ENCODE data around the gene HSD11B1. TPM values are rescaled to one million over a fixed set of nuclear protein-coding genes. Genes with fewer than 3 reads are reported as not detected.

Gene HSD11B1
- total RNA-seq, 1 experiment from 2014 or later: not detected

DNA sequence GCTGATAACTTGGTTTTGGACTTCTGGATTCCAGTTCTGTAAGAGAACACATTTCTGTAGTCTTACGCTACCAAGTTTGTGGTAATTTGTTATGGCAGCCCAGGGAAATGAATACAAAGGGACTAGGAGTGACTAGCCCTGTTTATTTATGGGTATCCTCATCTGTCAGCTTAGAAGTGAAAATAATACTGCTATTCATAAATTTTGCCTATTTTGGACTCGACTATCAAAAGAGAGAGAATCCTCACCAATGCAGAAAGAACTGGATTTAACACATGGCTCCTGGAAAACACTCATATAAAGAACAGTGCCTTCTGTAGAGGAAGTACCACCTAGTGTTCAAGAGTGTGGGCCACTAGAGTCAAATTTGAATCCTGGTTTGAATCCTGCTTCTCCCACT is 22.6 kb downstream of the HSD11B1 start:
- CTCF ChIA-PET: no interaction called here

DNA sequence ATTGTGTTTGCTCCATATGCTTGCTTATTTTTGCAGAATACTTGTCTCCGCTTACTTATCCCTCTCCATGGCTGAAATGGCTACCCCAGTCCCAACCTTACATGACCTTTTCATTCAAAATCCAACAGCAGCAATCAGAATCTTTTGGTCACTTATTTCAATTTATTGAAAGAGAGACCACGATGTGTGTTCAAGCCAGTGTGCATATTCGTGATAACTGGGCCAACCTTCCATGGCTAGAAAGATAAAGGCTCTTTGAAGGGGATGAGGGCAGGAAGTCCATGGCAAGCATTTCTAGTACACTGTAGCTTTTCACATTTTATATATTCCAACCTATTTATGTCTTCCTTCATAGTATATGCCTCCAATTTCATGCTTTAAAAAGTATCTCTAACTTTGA is 23.1 kb downstream of the HSD11B1 start:
- Mint-ChIP-seq H3K27ac (ENCODE audit: unreplicated experiment) (no peak overlapping the region), H3K27me3 (ENCODE audit: unreplicated experiment) (no peaks in the 10 kb centered on the region), H3K4me1 (ENCODE audit: low read depth, unreplicated experiment) (no peaks in the 10 kb centered on the region), H3K9me3 (ENCODE audit: low read depth, unreplicated experiment) (no peaks in the 10 kb centered on the region), H3K4me3 (ENCODE audit: low read depth, unreplicated experiment) (no peak overlapping the region), H3K36me3 (ENCODE audit: insufficient read depth, unreplicated experiment) (no peaks in the 10 kb centered on the region)
- CTCF ChIA-PET: no interaction called here
- intact Hi-C loops (cut with micrococcal nuclease; ENCODE audit: unreplicated experiment): no loop called here
- DNase-seq: no peak
- TF ChIP-seq, protein P1, sequence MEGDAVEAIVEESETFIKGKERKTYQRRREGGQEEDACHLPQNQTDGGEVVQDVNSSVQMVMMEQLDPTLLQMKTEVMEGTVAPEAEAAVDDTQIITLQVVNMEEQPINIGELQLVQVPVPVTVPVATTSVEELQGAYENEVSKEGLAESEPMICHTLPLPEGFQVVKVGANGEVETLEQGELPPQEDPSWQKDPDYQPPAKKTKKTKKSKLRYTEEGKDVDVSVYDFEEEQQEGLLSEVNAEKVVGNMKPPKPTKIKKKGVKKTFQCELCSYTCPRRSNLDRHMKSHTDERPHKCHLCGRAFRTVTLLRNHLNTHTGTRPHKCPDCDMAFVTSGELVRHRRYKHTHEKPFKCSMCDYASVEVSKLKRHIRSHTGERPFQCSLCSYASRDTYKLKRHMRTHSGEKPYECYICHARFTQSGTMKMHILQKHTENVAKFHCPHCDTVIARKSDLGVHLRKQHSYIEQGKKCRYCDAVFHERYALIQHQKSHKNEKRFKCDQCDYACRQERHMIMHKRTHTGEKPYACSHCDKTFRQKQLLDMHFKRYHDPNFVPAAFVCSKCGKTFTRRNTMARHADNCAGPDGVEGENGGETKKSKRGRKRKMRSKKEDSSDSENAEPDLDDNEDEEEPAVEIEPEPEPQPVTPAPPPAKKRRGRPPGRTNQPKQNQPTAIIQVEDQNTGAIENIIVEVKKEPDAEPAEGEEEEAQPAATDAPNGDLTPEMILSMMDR (IDR thresholded peaks at IDR 0.05; ENCODE audit: unreplicated experiment): no peak
- BruUV-seq (replicated peaks): no TSS peak

More for the DNA sequence above, 22.6 kb downstream of the HSD11B1 start:
- Mint-ChIP-seq H3K27ac (ENCODE audit: unreplicated experiment) (no peak overlapping the region), H3K4me1 (ENCODE audit: low read depth, unreplicated experiment) (no peaks in the 10 kb centered on the region), H3K9me3 (ENCODE audit: low read depth, unreplicated experiment) (no peaks in the 10 kb centered on the region), H3K4me3 (ENCODE audit: low read depth, unreplicated experiment) (no peak overlapping the region), H3K27me3 (ENCODE audit: unreplicated experiment) (no peaks in the 10 kb centered on the region), H3K36me3 (ENCODE audit: insufficient read depth, unreplicated experiment) (no peaks in the 10 kb centered on the region)
- no TSS peak for BruUV-seq (replicated peaks)
- no peak for DNase-seq
- intact Hi-C loops (cut with micrococcal nuclease; ENCODE audit: unreplicated experiment): no loop called here
- TF ChIP-seq, protein P1 (IDR thresholded peaks at IDR 0.05; ENCODE audit: unreplicated experiment): no peak

DNA sequence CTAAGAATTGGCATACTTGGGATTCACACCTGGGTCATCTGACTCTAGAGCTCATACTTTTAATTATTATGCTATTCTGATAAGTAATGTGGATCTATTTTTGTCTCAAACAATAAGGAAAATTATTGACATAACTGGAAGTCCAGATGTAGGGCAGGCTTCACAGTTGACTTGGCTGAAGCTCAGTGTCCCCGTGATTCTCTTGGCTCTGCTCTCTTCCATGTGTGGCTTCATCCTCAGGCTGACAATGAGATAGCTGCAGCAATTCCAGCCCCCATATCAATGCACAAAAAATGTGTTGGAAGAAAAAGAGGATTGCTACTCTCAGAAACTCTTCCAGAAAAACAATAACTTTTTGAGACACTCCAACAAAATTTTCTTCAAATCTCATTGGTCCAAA is 23.8 kb downstream of the HSD11B1 start:
- H3K9me3 Mint-ChIP-seq (ENCODE audit: low read depth, unreplicated experiment): no peaks in the 10 kb centered on the region
- intact Hi-C loops (cut with micrococcal nuclease; ENCODE audit: unreplicated experiment): no loop called here

DNA sequence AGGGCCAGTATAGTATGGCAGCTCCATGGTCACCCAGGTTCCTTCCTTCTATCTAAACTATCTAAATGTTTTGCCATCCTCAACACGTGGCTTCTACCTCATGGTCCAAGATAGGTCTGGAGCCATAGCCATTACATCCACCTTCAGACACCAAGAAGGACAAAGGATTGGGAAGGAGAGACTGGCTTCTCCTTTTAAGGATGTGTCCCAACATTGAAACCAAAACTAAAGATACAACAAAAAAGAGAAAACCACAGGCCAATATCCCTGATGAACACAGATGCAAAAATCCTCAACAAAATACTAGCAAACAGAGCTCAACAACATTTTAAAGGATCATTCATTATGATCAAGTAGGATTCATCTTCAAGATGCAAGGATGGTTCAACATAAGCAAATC is 24.8 kb downstream of the HSD11B1 start:
- no TSS peak for BruUV-seq (replicated peaks)
- H3K4me1 Mint-ChIP-seq (ENCODE audit: low read depth, unreplicated experiment): no peaks in the 10 kb centered on the region
- no peaks in the 10 kb centered on the region for H3K9me3 Mint-ChIP-seq (ENCODE audit: low read depth, unreplicated experiment)

More for the DNA sequence above, 23.8 kb downstream of the HSD11B1 start:
- H3K4me3 Mint-ChIP-seq (ENCODE audit: low read depth, unreplicated experiment): no peak overlapping the region
- BruUV-seq (replicated peaks): no TSS peak
- no peaks in the 10 kb centered on the region for H3K4me1 Mint-ChIP-seq (ENCODE audit: low read depth, unreplicated experiment)
- CTCF ChIA-PET: no interaction called here
- no peak overlapping the region for H3K27ac Mint-ChIP-seq (ENCODE audit: unreplicated experiment)
- TF ChIP-seq, protein P1 (IDR thresholded peaks at IDR 0.05; ENCODE audit: unreplicated experiment): no peak
- H3K36me3 Mint-ChIP-seq (ENCODE audit: insufficient read depth, unreplicated experiment): no peaks in the 10 kb centered on the region
- DNase-seq: no peak
- no peaks in the 10 kb centered on the region for H3K27me3 Mint-ChIP-seq (ENCODE audit: unreplicated experiment)

More for the DNA sequence above, 24.8 kb downstream of the HSD11B1 start:
- no peaks in the 10 kb centered on the region for H3K36me3 Mint-ChIP-seq (ENCODE audit: insufficient read depth, unreplicated experiment)
- intact Hi-C loops (cut with micrococcal nuclease; ENCODE audit: unreplicated experiment): no loop called here
- H3K4me3 Mint-ChIP-seq (ENCODE audit: low read depth, unreplicated experiment): no peak overlapping the region
- CTCF ChIA-PET: no interaction called here
- no peak overlapping the region for H3K27ac Mint-ChIP-seq (ENCODE audit: unreplicated experiment)
- no peak for DNase-seq
- H3K27me3 Mint-ChIP-seq (ENCODE audit: unreplicated experiment): no peaks in the 10 kb centered on the region
- TF ChIP-seq, protein P1 (IDR thresholded peaks at IDR 0.05; ENCODE audit: unreplicated experiment): no peak

All from Calu3 (cell line).